HG03064 (cell line): Measurements from ENCODE around the gene GPX3.

Source experiments
- ATAC-seq: cut with Tn5 transposase; IDR thresholded peaks from one replicate; pipeline ENCODE4 v1.9.1; 2021; ENCODE audit warnings: low read depth; ENCODE audit not compliant: unreplicated experiment

The GPX3 gene

DNA sequence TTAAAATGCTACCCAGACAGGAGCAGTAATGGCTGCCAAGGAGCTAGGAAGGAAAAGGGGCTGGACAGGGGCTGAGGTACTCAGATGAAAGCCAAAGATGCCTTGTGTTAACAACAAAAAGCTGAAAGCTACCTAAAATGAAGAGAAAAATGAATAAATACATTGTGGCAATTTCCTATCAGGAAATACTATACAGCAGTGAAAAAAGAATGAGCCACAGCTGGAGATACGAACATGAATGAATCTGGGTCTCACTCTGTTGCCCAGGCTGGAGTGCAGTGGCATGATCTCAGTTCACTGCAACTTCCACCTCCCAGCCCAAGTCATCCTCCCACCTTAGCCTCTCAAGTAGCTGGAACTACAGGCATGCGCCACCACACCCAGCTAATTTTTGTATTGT, 54.2 kb downstream of the GPX3 start:
- ATAC-seq, result no peak

DNA sequence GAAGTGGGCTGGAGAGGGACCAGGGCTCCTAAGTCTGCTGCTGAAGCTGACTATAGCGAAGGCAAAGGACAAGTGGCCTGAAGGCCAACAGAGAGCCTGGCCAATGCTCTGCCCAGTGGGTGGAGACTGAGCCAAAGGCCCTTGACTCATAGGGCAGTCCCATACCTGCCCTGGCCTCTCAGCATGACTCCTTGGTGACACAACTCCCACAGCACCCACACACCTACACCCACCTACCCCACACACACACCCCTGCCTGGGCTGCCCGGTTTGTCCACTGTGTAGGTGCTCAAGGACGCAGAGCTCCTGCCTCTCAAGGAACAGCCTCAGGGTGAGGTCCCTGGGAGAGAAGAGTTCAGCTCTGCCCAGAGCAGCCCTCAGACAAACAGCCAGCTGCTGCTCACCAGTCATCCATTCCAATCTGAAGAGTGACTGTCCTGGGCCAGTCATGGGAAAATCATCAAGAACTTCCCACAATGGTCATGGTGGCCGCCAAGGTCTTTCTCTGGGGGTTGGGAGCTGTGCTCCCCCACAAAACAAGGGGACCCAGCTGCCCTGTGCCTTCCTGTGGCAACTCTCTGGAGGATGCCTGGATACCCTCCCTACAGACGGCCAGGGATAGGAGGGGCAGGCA, 55.4 kb downstream of the GPX3 start:
- no peak for ATAC-seq

DNA sequence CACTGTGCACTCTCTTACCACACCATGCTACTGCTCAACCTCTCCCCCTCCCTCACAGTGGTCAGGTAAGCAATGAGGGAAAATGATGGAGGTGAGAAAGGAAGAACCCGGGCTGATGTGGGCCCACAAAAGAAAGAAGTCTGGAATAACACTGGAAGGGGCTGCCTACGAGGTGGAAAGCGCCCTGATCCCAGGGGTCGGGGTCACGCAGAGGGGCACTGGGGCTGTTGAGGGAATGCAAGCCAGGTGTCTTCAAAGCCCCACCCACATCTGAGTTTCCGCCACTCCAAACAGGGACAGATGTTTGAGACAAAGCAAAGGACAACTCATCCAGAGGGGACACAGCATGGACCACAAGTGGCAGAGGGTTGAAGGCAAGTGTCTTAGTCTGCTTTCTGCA, 56.2 kb downstream of the GPX3 start:
- ATAC-seq, result no peak

DNA sequence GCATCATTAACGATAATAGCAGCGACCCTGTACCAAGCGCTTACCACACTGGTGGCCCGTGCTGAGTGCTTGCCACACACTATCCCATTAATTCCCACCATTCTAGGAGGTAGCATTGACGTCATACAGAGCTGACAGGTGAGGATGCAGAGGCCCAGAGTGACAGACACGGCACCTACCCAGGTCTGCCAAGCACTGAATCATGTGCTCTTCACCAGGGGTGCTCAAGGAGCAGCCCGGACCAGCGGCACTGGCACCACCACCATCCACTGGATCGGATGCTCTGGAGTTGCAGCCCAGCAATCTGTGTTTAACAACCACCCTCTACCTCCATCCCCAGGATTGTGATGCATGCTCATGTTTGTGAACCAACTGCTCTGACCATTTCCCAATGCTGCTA, 57.0 kb downstream of the GPX3 start:
- ATAC-seq, result no peak

DNA sequence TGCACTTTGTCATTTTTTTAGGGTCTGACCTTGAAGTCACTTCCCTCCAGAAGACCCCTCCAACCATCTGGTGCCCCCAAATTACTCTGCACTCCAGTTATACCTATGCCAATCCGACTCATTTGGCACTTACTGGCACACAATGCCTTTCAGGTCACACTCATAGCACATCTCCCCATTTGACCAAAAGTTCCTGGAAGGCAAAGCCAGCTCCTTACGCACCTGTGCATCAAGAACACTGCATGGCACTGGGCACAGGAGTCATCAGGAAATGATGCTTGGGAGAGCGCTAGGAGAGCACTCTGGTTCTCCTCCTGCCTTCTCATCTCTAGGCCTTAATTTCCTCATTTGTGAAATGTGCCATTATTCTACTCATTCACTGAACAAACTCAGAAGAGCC, 57.6 kb downstream of the GPX3 start:
- no peak for ATAC-seq
